ENCODE data around the gene SGTA. TPM values are rescaled to one million over a fixed set of nuclear protein-coding genes. Genes with fewer than 3 reads are reported as not detected.

SGTA gene
- total RNA-seq, 2 donors from 2014 or later = 52.3 to 60.9 TPM

DNA sequence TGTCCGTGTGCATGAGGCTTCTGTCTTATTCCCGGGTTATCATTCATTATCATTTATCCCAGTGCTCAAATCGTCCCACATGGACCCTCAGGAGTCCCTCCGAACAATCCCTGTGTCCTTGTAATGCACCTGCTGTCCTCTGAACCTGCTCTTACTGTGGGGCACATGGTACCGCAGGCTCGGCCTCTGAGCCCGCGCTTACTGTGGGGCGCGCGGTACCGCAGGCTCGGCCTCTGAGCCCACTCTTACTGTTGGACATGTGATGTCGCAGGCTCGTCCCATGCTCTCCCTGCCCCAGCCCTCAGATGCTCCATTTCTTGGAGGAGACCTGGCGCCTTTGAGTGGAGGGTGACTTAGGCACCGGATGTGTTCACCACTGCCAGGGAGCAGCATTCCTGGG is 19.8 kb upstream of the SGTA start:
- Histone ChIP-seq H3K4me3 (no peak overlapping the region), H3K9me3 (no peaks in the 10 kb centered on the region), H3K27me3 (no peaks in the 10 kb centered on the region), H3K36me3 (peaks cover 26% of the 10 kb centered on the region), H3K4me1 (peaks cover 0 to 7% of the 10 kb centered on the region in 2 donors), H3K27ac (no peak overlapping the region)
- TF ChIP-seq, protein P1, sequence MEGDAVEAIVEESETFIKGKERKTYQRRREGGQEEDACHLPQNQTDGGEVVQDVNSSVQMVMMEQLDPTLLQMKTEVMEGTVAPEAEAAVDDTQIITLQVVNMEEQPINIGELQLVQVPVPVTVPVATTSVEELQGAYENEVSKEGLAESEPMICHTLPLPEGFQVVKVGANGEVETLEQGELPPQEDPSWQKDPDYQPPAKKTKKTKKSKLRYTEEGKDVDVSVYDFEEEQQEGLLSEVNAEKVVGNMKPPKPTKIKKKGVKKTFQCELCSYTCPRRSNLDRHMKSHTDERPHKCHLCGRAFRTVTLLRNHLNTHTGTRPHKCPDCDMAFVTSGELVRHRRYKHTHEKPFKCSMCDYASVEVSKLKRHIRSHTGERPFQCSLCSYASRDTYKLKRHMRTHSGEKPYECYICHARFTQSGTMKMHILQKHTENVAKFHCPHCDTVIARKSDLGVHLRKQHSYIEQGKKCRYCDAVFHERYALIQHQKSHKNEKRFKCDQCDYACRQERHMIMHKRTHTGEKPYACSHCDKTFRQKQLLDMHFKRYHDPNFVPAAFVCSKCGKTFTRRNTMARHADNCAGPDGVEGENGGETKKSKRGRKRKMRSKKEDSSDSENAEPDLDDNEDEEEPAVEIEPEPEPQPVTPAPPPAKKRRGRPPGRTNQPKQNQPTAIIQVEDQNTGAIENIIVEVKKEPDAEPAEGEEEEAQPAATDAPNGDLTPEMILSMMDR (IDR thresholded peaks at IDR 0.05) = no peak
- no peak for DNase-seq (ENCODE audit: low spot score)

DNA sequence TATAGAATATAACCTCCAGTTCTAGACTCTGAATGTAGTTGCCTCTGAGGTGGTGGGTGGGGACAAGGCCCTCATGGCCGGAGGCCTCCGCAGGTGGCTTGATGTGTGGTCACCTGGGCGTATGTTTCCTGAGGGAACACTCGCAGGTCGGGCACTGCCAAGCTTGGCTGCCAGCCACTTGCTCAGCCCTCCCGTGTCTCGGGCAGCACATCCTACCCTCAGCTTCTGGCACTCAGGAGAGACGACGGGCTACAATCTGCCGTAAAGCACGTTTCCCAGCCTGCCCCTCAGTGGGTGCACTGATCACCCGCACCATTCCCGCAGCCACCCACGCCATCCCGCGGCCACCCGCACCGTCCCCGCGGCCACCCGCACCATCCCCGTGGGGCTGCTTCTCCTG is 17.4 kb upstream of the SGTA start:
- DNase-seq (ENCODE audit: low spot score) = no peak
- Histone ChIP-seq H3K36me3 (peaks cover 13% of the 10 kb centered on the region), H3K27ac (peak overlapping the region; percentile 85 to 96)

DNA sequence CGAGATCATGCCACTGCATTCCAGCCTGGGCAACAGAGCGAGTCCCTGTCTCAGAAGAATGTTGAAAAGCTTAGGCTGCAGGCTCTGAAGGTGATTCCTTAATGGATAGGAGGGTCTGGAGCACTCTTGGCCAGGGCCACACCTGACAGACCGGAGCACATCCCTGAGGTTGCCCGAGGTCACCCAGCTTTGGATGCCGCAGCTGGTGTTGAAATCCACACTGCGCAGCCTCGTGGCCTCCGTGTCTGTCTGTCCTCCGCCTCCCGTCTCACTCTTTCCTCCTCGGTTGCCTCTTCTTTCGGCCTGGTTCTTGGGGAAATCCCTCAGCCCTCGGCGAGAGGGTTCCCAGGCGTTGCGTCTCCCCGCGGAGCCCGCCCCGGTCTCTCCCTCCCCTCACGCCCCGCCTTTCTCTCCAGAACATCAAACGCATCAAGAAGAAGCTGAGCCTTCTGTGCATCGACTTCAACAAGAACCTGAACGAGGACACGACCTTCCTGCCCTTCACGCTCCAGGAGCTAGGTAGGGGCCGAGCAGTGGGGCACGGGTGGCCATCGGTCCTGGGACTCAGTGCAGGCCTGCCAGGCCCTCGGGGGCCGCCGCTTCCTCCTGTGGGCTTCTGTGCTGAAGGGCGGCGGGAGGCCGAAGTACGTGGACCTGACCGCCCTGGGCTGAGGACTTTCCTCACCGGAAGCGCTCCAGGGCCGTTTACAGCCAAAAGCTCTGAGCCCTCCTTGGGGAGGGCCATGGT is 16.4 kb upstream of the SGTA start:
- Histone ChIP-seq H3K9me3 (no peaks in the 10 kb centered on the region), H3K4me3 (no peak overlapping the region), H3K27me3 (no peaks in the 10 kb centered on the region), H3K36me3 (peaks cover 12% of the 10 kb centered on the region), H3K27ac (peak overlapping the region; percentile 85 to 96), H3K4me1 (peaks cover 0 to 19% of the 10 kb centered on the region in 2 donors)
- DNase-seq (ENCODE audit: low spot score) = no peak
- TF ChIP-seq, protein P1 (IDR thresholded peaks at IDR 0.05) = no peak

More for the DNA sequence above, 17.4 kb upstream of the SGTA start:
- Histone ChIP-seq H3K9me3 (no peaks in the 10 kb centered on the region), H3K4me1 (peaks cover 0 to 19% of the 10 kb centered on the region in 2 donors), H3K27me3 (no peaks in the 10 kb centered on the region), H3K4me3 (no peak overlapping the region)
- TF ChIP-seq, protein P1 (IDR thresholded peaks at IDR 0.05) = no peak

DNA sequence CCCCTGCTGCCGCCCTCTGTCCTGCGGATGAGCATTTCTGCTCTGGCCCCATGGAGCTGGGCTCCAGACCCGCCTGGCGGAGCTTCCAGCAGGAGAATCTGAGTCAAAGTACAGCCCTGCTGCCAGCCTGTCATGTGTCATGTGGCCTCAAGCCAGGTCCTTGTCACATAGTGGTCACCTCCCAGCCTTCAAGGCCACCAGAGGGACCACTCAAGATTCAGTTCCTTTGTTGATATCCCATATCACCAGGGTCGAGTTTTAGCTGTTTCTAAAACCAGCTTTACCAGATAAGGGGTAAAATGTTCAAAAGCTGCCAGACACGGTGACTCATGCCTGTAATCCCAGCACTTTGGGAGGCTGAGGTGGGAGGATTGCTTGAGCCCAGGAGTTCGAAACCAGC is 15.7 kb upstream of the SGTA start:
- Histone ChIP-seq H3K4me3 (no peak overlapping the region), H3K27me3 (no peaks in the 10 kb centered on the region), H3K9me3 (no peaks in the 10 kb centered on the region), H3K27ac (peak overlapping the region; percentile 85 to 96), H3K36me3 (peaks cover 12% of the 10 kb centered on the region), H3K4me1 (peaks cover 0 to 19% of the 10 kb centered on the region in 2 donors)
- TF ChIP-seq, protein P1 (IDR thresholded peaks at IDR 0.05) = no peak
- DNase-seq (ENCODE audit: low spot score) = peak; percentile 72

DNA sequence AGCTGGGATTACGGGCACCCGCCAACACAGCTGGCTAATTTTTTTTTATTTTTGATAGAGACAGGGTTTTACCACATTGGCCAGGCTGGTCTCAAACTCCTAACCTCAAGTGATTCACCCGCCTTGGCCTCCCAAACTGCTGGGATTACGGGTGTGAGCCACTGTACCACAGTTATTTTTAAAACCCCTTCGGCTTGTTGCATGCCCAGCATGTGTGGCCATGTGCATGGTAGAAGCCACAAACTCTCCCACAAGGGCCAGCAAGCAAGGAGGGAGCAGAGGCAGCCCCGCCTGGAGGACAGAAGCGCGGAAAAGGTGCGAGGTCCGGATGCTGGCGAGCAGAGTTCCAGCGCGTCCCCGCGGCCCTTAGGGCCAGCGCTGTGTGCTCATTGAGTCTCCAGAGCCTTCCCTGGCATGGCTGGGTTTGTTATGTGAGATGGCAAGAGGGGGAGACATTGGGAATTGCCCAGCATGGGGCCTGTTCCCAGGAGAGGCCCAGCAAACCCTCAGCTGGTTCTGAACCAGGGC is 15.1 kb upstream of the SGTA start:
- peaks cover 0 to 19% of the 10 kb centered on the region in 2 donors for H3K4me1 ChIP-seq
- peaks cover 12% of the 10 kb centered on the region for H3K36me3 ChIP-seq
- no peak overlapping the region for H3K4me3 ChIP-seq
- H3K27me3 ChIP-seq = no peaks in the 10 kb centered on the region
- H3K9me3 ChIP-seq = no peaks in the 10 kb centered on the region
- no peak for DNase-seq (ENCODE audit: low spot score)
- H3K27ac ChIP-seq = peak overlapping the region; percentile 85 to 96
- TF ChIP-seq, protein P1 (IDR thresholded peaks at IDR 0.05) = no peak

All from right atrium auricular region (tissue), 2 donors.